HEK293 (cell line): Measurements from ENCODE around the gene SH3RF3.

Experiments used
- CTCF ChIA-PET: fragments of 350-600 bp; formaldehyde crosslinking; extraction: SDS; loops from one replicate; lab custom pipeline; 2021; ENCODE audit warnings: antibody characterized with exemption; lab: Yijun Ruan, JAX
- POLR2A ChIA-PET: fragments of 300-600 bp; formaldehyde crosslinking; extraction: SDS; loops from one replicate; lab custom pipeline; 2020; ENCODE audit warnings: antibody characterized with exemption, inconsistent platforms; lab: Yijun Ruan, JAX
- H3K27ac ChIP-seq: fragments of 200-500 bp; sonication (Bioruptor generic); 2 replicates; pipeline ENCODE4 v1.5.1; 2014; ENCODE audit warnings: low read depth, low read length, control low read depth, inconsistent platforms; ENCODE audit errors: extremely low read depth
- H3K36me3 ChIP-seq, 2 experiments: fragments of 200-500 bp in 1 of 2; sonication (Bioruptor generic) in 1 of 2; 1 replicate in 1 of 2; 2 replicates in 1 of 2; pipeline ENCODE4 v1.5.1; 2014 to 2017; ENCODE audit warnings: inconsistent platforms in 2 of 2, low read length in 2 of 2; ENCODE audit not compliant: control insufficient read depth in 2 of 2, insufficient read depth in 1 of 2
- H3K4me1 ChIP-seq: fragments of 200-500 bp; sonication (Bioruptor generic); 2 replicates; pipeline ENCODE4 v1.5.1; 2014; ENCODE audit warnings: mild to moderate bottlenecking, low read length, inconsistent platforms; ENCODE audit not compliant: control insufficient read depth, insufficient read depth
- H3K4me3 ChIP-seq: 2 replicates; pipeline ENCODE4 v1.5.1; 2011; ENCODE audit warnings: low read depth, mild to moderate bottlenecking, control low read depth, low read length, moderate library complexity
- H3K9me3 ChIP-seq: fragments of 200-500 bp; sonication (Bioruptor generic); 2 replicates; pipeline ENCODE4 v1.5.1; 2014; ENCODE audit warnings: low read depth, low read length, inconsistent platforms; ENCODE audit not compliant: control insufficient read depth, insufficient read depth
- AEBP2 ChIP-seq: fragments of 450-650 bp; formaldehyde crosslinking; IDR thresholded peaks from 2 replicates; pipeline ENCODE4 v1.5.1; 2016; ENCODE audit warnings: missing biosample characterization, missing genetic modification characterization, borderline replicate concordance
- BCL11A ChIP-seq: fragments of 450-650 bp; formaldehyde crosslinking; IDR thresholded peaks from 2 replicates; pipeline ENCODE4 v1.5.1; 2016; ENCODE audit warnings: low read depth, missing biosample characterization, missing genetic modification characterization
- BCL11B ChIP-seq: fragments of 450-650 bp; formaldehyde crosslinking; IDR thresholded peaks from 2 replicates; pipeline ENCODE4 v1.5.1; 2016; ENCODE audit warnings: low read depth, missing biosample characterization, missing genetic modification characterization
- GLIS2 ChIP-seq: fragments of 450-650 bp; formaldehyde crosslinking; IDR thresholded peaks from 2 replicates; pipeline ENCODE4 v1.5.1; 2016; ENCODE audit warnings: missing biosample characterization, missing genetic modification characterization
- KLF1 ChIP-seq: fragments of 450-650 bp; formaldehyde crosslinking; IDR thresholded peaks from 2 replicates; pipeline ENCODE4 v1.5.1; 2016; ENCODE audit warnings: missing biosample characterization, missing genetic modification characterization
- KLF10 ChIP-seq: fragments of 450-650 bp; IDR thresholded peaks from 2 replicates; pipeline ENCODE4 v1.5.1; 2018; ENCODE audit warnings: missing biosample characterization, mild to moderate bottlenecking, missing genetic modification characterization
- KLF17 ChIP-seq: fragments of 450-650 bp; formaldehyde crosslinking; IDR thresholded peaks from 2 replicates; pipeline ENCODE4 v1.5.1; 2016; ENCODE audit warnings: missing biosample characterization, missing genetic modification characterization
- OVOL3 ChIP-seq: fragments of 450-650 bp; formaldehyde crosslinking; IDR thresholded peaks from 2 replicates; pipeline ENCODE4 v1.5.1; 2016; ENCODE audit warnings: missing biosample characterization, missing genetic modification characterization
- PRDM10 ChIP-seq: fragments of 450-650 bp; formaldehyde crosslinking; IDR thresholded peaks from 2 replicates; pipeline ENCODE4 v1.5.1; 2016; ENCODE audit warnings: missing biosample characterization, missing genetic modification characterization
- SALL2 ChIP-seq: fragments of 450-650 bp; formaldehyde crosslinking; IDR thresholded peaks from 2 replicates; pipeline ENCODE4 v1.5.0; 2017; ENCODE audit warnings: missing biosample characterization, mild to moderate bottlenecking, missing genetic modification characterization, borderline replicate concordance
- SCRT1 ChIP-seq: fragments of 450-650 bp; formaldehyde crosslinking; IDR thresholded peaks from 2 replicates; pipeline ENCODE4 v1.5.1; 2016; ENCODE audit warnings: missing biosample characterization, missing genetic modification characterization, borderline replicate concordance
- SP7 ChIP-seq: fragments of 450-650 bp; formaldehyde crosslinking; IDR thresholded peaks from 2 replicates; pipeline ENCODE4 v1.5.1; 2016; ENCODE audit warnings: missing biosample characterization, missing genetic modification characterization
- TCF7L2 ChIP-seq: IDR thresholded peaks from 2 replicates; pipeline ENCODE4 v1.6.1; 2011; ENCODE audit warnings: low read depth, mild to moderate bottlenecking, inconsistent platforms, low read length, moderate library complexity, borderline replicate concordance
- ZBTB20 ChIP-seq: fragments of 450-650 bp; formaldehyde crosslinking; IDR thresholded peaks from 2 replicates; pipeline ENCODE4 v1.5.1; 2016; ENCODE audit warnings: missing biosample characterization, missing genetic modification characterization
- ZBTB6 ChIP-seq: fragments of 450-650 bp; formaldehyde crosslinking; IDR thresholded peaks from 2 replicates; pipeline ENCODE4 v1.5.1; 2017; ENCODE audit warnings: missing biosample characterization, missing genetic modification characterization
- ZFP69B ChIP-seq: fragments of 450-650 bp; formaldehyde crosslinking; IDR thresholded peaks from 2 replicates; pipeline ENCODE4 v1.5.1; 2016; ENCODE audit warnings: missing biosample characterization, missing genetic modification characterization
- ZNF146 ChIP-seq: fragments of 450-650 bp; formaldehyde crosslinking; IDR thresholded peaks from 2 replicates; pipeline ENCODE4 v1.5.1; 2016; ENCODE audit warnings: missing biosample characterization, missing genetic modification characterization
- ZNF155 ChIP-seq: fragments of 450-650 bp; formaldehyde crosslinking; IDR thresholded peaks from 2 replicates; pipeline ENCODE4 v1.5.1; 2016; ENCODE audit warnings: missing biosample characterization, missing genetic modification characterization
- ZNF211 ChIP-seq: fragments of 450-650 bp; formaldehyde crosslinking; IDR thresholded peaks from 2 replicates; pipeline ENCODE4 v1.5.1; 2016; ENCODE audit warnings: low read depth, missing biosample characterization, missing genetic modification characterization
- ZNF23 ChIP-seq: fragments of 450-650 bp; formaldehyde crosslinking; IDR thresholded peaks from 2 replicates; pipeline ENCODE4 v1.5.1; 2016; ENCODE audit warnings: missing biosample characterization, missing genetic modification characterization, borderline replicate concordance
- ZNF341 ChIP-seq: fragments of 450-650 bp; formaldehyde crosslinking; IDR thresholded peaks from 2 replicates; pipeline ENCODE4; 2016; ENCODE audit warnings: low read depth, missing biosample characterization, missing genetic modification characterization
- ZNF350 ChIP-seq: fragments of 450-650 bp; formaldehyde crosslinking; IDR thresholded peaks from 2 replicates; pipeline ENCODE4 v1.5.0; 2017; ENCODE audit warnings: missing biosample characterization, mild to moderate bottlenecking, missing genetic modification characterization
- ZNF354C ChIP-seq: fragments of 450-650 bp; formaldehyde crosslinking; IDR thresholded peaks from 2 replicates; pipeline ENCODE4 v1.5.1; 2016; ENCODE audit warnings: missing biosample characterization, missing genetic modification characterization, low read depth, borderline replicate concordance
- ZNF37A ChIP-seq: fragments of 450-650 bp; IDR thresholded peaks from 2 replicates; pipeline ENCODE4 v1.5.1; 2018; ENCODE audit warnings: missing biosample characterization, missing genetic modification characterization
- ZNF529 ChIP-seq: fragments of 450-650 bp; formaldehyde crosslinking; IDR thresholded peaks from 2 replicates; pipeline ENCODE4 v1.5.1; 2017; ENCODE audit warnings: missing genetic modification characterization, missing biosample characterization; ENCODE audit not compliant: insufficient replicate concordance
- ZNF664 ChIP-seq: fragments of 450-650 bp; formaldehyde crosslinking; IDR thresholded peaks from 2 replicates; pipeline ENCODE4 v1.5.1; 2016; ENCODE audit warnings: missing biosample characterization, missing genetic modification characterization
- ZNF701 ChIP-seq: fragments of 450-650 bp; formaldehyde crosslinking; IDR thresholded peaks from 2 replicates; pipeline ENCODE4 v1.5.1; 2016; ENCODE audit warnings: missing biosample characterization, missing genetic modification characterization
- ZSCAN23 ChIP-seq: fragments of 450-650 bp; formaldehyde crosslinking; IDR thresholded peaks from 2 replicates; pipeline ENCODE4 v1.5.1; 2016; ENCODE audit warnings: missing biosample characterization, missing genetic modification characterization

The SH3RF3 gene

DNA sequence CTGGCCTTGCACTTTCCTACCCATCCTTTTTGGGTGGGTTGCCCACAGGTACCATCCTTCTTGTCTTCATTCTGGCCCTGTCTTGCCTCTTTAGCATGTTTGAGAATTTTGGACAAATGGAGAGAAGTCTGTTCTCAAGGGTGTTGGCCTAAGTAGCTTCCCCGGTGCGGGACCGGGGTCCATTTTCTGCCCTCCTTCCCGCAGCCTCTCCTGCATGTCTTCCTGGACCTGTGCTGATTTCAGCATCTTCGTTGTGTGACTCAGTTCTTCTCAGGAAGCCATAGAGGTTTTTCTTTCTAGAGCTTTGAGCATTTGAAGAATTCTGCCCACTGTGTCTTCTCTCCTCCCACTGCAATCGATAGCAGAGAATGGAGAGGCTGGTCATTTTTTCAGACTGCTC lies 172.7 kb downstream of the SH3RF3 start (continued):
- TF ChIP-seq ZBTB6 (tag by site-specific recombination), result no peak
- no peak for TF ChIP-seq PRDM10 (tag by site-specific recombination)
- no peak for TF ChIP-seq ZNF341 (tag by site-specific recombination)
- TF ChIP-seq ZFP69B (tag by site-specific recombination), result no peak
- no peak for TF ChIP-seq KLF1 (tag by site-specific recombination)
- no peak for TF ChIP-seq BCL11A (tag by site-specific recombination)
- TF ChIP-seq GLIS2 (tag by site-specific recombination), result no peak
- TF ChIP-seq AEBP2 (tag by site-specific recombination), result no peak
- TF ChIP-seq ZNF211 (tag by site-specific recombination), result no peak
- TF ChIP-seq KLF17 (tag by site-specific recombination), result no peak

DNA sequence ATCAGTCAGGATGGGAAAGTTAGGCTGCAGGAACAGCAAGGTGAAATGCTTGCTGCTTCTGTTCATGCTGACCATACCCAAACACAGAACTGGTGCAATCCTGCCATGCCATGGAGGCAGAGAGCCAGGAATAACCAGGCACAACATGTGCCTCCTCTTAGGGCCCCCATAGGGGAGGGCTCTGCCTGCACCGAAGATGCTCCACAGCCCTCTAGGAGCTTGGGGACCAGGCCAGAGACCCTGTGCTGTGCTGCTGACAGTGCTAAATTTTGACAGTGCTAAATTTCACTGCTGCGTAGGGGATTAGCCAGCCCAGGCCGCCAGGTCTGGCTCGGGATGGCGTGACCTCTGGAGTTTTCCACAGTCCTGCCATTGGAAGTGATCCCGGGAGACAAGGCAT lies 173.3 kb downstream of the SH3RF3 start:
- Histone ChIP-seq H3K4me3 (no peak overlapping the region), H3K4me1 (peaks cover 15% of the 10 kb centered on the region), H3K27ac (no peak overlapping the region), H3K9me3 (no peaks in the 10 kb centered on the region), H3K36me3 (no peaks in the 10 kb centered on the region)
- TF ChIP-seq PRDM10 (tag by site-specific recombination), result no peak
- TF ChIP-seq ZBTB20 (tag by site-specific recombination), result no peak
- no peak for TF ChIP-seq SP7
- TF ChIP-seq ZNF529 (tag by site-specific recombination), result no peak
- TF ChIP-seq ZNF354C (tag by site-specific recombination), result no peak
- TF ChIP-seq TCF7L2, result no peak
- TF ChIP-seq ZNF23 (tag by site-specific recombination), result no peak
- no peak for TF ChIP-seq BCL11B (tag by site-specific recombination)
- no peak for TF ChIP-seq ZNF701 (tag by site-specific recombination)
- no peak for TF ChIP-seq ZSCAN23 (tag by site-specific recombination)
- no peak for TF ChIP-seq ZNF37A
- TF ChIP-seq KLF10 (tag by site-specific recombination), result no peak
- TF ChIP-seq SALL2, result no peak
- TF ChIP-seq ZNF350 (tag by site-specific recombination), result no peak
- no peak for TF ChIP-seq ZNF664
- no peak for TF ChIP-seq SCRT1 (tag by site-specific recombination)
- TF ChIP-seq ZNF155, result no peak
- no peak for TF ChIP-seq ZNF146 (tag by site-specific recombination)
- no peak for TF ChIP-seq OVOL3 (tag by site-specific recombination)
- ChIA-PET CTCF (interaction anchor here (1.3 kb wide), 1 partner anchor 208 kb away, joined by 3 read pairs; no protein-coding TSS in a partner anchor), POLR2A (no interaction called here)
